Measurements from ENCODE around the gene ATP10D.

DNA sequence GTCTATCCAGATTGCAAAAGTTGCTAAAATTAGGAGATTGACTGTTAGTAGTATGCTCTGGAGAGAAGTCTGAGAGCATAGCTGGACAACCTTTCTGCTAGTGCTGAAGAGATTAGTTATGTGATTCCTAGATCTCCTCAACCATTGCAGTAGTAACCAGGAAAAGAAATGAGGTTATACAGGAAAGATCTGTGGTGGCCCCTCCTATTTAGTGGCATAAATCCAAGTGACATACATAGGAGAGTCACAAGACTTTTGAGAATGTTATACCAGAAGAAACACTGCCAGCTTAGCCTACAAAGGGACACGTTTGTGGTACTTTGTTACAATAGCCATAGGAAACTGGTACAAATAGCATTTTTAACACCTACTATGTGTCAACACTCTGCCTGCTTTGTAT lies 105.2 kb downstream of the ATP10D start:
- TF ChIP-seq, protein P1, sequence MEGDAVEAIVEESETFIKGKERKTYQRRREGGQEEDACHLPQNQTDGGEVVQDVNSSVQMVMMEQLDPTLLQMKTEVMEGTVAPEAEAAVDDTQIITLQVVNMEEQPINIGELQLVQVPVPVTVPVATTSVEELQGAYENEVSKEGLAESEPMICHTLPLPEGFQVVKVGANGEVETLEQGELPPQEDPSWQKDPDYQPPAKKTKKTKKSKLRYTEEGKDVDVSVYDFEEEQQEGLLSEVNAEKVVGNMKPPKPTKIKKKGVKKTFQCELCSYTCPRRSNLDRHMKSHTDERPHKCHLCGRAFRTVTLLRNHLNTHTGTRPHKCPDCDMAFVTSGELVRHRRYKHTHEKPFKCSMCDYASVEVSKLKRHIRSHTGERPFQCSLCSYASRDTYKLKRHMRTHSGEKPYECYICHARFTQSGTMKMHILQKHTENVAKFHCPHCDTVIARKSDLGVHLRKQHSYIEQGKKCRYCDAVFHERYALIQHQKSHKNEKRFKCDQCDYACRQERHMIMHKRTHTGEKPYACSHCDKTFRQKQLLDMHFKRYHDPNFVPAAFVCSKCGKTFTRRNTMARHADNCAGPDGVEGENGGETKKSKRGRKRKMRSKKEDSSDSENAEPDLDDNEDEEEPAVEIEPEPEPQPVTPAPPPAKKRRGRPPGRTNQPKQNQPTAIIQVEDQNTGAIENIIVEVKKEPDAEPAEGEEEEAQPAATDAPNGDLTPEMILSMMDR (IDR thresholded peaks at IDR 0.05): no peak
- TF ChIP-seq POLR2A (IDR thresholded peaks at IDR 0.05): no peak

Data from tibial nerve (tissue), 3 donors.